Measurements from ENCODE around the gene UMAD1.

DNA sequence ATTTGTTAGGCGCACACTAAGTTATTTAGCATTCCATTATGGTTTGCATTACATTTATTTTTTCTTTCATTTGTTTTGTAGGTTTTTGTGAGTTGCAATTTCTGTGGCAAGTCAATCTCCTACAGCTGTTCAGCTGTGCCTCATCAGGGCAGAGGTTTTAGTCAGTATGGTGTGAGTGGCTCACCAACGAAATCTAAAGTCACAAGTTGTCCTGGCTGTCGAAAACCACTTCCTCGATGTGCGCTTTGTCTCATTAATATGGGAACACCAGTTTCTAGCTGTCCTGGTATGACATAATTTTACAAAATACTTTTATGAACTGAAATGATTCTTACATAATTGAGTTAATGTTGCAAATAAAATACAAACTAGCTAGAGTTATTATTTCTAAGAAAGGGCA, 44.4 kb upstream of the UMAD1 start:
- TF ChIP-seq, protein P1, sequence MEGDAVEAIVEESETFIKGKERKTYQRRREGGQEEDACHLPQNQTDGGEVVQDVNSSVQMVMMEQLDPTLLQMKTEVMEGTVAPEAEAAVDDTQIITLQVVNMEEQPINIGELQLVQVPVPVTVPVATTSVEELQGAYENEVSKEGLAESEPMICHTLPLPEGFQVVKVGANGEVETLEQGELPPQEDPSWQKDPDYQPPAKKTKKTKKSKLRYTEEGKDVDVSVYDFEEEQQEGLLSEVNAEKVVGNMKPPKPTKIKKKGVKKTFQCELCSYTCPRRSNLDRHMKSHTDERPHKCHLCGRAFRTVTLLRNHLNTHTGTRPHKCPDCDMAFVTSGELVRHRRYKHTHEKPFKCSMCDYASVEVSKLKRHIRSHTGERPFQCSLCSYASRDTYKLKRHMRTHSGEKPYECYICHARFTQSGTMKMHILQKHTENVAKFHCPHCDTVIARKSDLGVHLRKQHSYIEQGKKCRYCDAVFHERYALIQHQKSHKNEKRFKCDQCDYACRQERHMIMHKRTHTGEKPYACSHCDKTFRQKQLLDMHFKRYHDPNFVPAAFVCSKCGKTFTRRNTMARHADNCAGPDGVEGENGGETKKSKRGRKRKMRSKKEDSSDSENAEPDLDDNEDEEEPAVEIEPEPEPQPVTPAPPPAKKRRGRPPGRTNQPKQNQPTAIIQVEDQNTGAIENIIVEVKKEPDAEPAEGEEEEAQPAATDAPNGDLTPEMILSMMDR (IDR thresholded peaks at IDR 0.05) = no peak
- TF ChIP-seq POLR2A (IDR thresholded peaks at IDR 0.05) = no peak
- no peak for TF ChIP-seq POLR2AphosphoS5 (IDR thresholded peaks at IDR 0.05)
